Hepatocyte (in vitro differentiated cells): ENCODE results near the gene DAAM2.

Source experiments
- EZH2 ChIP-seq: fragments of 200-600 bp; sonication (generic); IDR thresholded peaks from 2 replicates; pipeline ENCODE4 v1.6.1; 2016; ENCODE audit warnings: antibody characterized with exemption, mild to moderate bottlenecking, borderline replicate concordance
- EZH2phosphoT487 ChIP-seq: fragments of 200-600 bp; sonication (generic); IDR thresholded peaks from one replicate; pipeline ENCODE4 v1.6.1; 2018; ENCODE audit warnings: antibody characterized with exemption, mild to moderate bottlenecking, low read depth, moderate library complexity; ENCODE audit not compliant: unreplicated experiment, severe bottlenecking
- TF ChIP-seq, protein P1 (sequence below): fragments of 200-600 bp; sonication (generic); IDR thresholded peaks from 2 replicates; pipeline ENCODE4 v1.5.1; 2016; ENCODE audit warnings: antibody characterized with exemption, mild to moderate bottlenecking; ENCODE audit not compliant: poor library complexity

DNA sequence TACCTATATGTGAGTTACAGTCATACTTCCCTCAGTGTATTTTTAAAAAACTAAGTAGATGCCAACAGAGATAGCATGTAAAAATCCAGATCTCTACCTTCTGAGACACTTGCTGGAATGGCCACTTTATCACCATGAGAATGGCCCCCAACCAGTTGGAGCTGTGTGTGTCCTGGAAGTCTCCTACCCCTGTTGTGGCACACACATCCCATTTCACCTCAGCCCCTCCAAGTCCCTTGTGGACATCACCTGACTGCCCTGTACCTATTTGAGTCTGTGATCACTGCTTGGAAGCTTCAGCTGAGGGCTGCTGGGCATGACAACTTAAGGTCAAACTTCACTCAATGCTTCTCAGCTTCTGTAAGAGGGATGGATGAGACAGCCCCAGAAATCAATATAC lies 118.0 kb downstream of the DAAM2 start:
- no peak for TF ChIP-seq EZH2
- TF ChIP-seq, protein P1, sequence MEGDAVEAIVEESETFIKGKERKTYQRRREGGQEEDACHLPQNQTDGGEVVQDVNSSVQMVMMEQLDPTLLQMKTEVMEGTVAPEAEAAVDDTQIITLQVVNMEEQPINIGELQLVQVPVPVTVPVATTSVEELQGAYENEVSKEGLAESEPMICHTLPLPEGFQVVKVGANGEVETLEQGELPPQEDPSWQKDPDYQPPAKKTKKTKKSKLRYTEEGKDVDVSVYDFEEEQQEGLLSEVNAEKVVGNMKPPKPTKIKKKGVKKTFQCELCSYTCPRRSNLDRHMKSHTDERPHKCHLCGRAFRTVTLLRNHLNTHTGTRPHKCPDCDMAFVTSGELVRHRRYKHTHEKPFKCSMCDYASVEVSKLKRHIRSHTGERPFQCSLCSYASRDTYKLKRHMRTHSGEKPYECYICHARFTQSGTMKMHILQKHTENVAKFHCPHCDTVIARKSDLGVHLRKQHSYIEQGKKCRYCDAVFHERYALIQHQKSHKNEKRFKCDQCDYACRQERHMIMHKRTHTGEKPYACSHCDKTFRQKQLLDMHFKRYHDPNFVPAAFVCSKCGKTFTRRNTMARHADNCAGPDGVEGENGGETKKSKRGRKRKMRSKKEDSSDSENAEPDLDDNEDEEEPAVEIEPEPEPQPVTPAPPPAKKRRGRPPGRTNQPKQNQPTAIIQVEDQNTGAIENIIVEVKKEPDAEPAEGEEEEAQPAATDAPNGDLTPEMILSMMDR = no peak
- TF ChIP-seq EZH2phosphoT487 = no peak
